Breast epithelium (tissue), 4 donors: Measurements from ENCODE around the gene SAMD10. TPM values are rescaled to one million over a fixed set of nuclear protein-coding genes. Genes with fewer than 3 reads are reported as not detected.

Source experiments
- DNase-seq, 2 donors: peaks; one replicate each; pipeline ENCODE4 v3.0.0-alpha.2; 2019; ENCODE audit warnings: low spot score in 2 of 2
- H3K27ac ChIP-seq, 2 donors: fragments of 200-600 bp; sonication (generic) in 1 of 2; one replicate each; pipeline ENCODE4 v1.5.1; 2016 to 2019; ENCODE audit warnings: mild to moderate bottlenecking in 1 of 2
- H3K27me3 ChIP-seq, 2 donors: fragments of 200-600 bp; sonication (generic) in 1 of 2; one replicate each; pipeline versions ENCODE4 v1.5.1 to v1.6.0; 2017 to 2019; ENCODE audit warnings: control low read depth in 1 of 2, mild to moderate bottlenecking in 1 of 2
- H3K36me3 ChIP-seq: fragments of 200-600 bp; one replicate; pipeline ENCODE4 v1.5.1; 2019
- H3K4me1 ChIP-seq, 2 donors: fragments of 200-600 bp; sonication (generic); one replicate each; pipeline ENCODE4 v1.5.1; 2016 to 2019; ENCODE audit warnings: control low read depth in 1 of 2
- H3K4me3 ChIP-seq, 3 donors: fragments of 200-600 bp; sonication (generic); 1 replicate in 2 of 3; 2 replicates in 1 of 3; pipeline ENCODE4 v1.5.1; 2016 to 2019; ENCODE audit warnings: mild to moderate bottlenecking in 3 of 3, moderate library complexity in 2 of 3
- H3K9me3 ChIP-seq, 2 donors: fragments of 200-600 bp; sonication (generic) in 1 of 2; one replicate each; pipeline ENCODE4 v1.5.1; 2016 to 2019; ENCODE audit warnings: control low read depth in 1 of 2
- CTCF ChIP-seq, 3 donors: fragments of 450-650 bp; IDR thresholded peaks; one replicate each; pipeline ENCODE4 v1.5.1; 2016 to 2017; ENCODE audit warnings: antibody characterized with exemption in 3 of 3, mild to moderate bottlenecking in 3 of 3, moderate library complexity in 3 of 3
- POLR2A ChIP-seq: fragments of 450-650 bp; IDR thresholded peaks from one replicate; pipeline ENCODE4 v1.6.1; 2016; ENCODE audit warnings: antibody characterized with exemption, mild to moderate bottlenecking, moderate library complexity
- POLR2AphosphoS5 ChIP-seq, 3 donors: sonication (generic); formaldehyde crosslinking; IDR thresholded peaks; one replicate each; pipeline ENCODE4 v1.6.1; 2017; ENCODE audit warnings: antibody characterized with exemption in 3 of 3
- intact Hi-C: fragments of 100-400 bp; cut with DNase I; formaldehyde crosslinking; loops from one replicate; pipeline ENCODE4 v1.15.1; 2023; ENCODE audit warnings: low total_unique reads
- total RNA-seq, 3 donors: library from RNA; depleted of rRNA; stranded (reverse); fragments of >200 nt; gene quantifications; one replicate each; pipeline ENCODE4 v1.1.0, GENCODE V29; 2016

SAMD10 gene
- total RNA-seq, 3 donors from 2014 or later: 0.96 to 3.3 (median 2.8) TPM

DNA sequence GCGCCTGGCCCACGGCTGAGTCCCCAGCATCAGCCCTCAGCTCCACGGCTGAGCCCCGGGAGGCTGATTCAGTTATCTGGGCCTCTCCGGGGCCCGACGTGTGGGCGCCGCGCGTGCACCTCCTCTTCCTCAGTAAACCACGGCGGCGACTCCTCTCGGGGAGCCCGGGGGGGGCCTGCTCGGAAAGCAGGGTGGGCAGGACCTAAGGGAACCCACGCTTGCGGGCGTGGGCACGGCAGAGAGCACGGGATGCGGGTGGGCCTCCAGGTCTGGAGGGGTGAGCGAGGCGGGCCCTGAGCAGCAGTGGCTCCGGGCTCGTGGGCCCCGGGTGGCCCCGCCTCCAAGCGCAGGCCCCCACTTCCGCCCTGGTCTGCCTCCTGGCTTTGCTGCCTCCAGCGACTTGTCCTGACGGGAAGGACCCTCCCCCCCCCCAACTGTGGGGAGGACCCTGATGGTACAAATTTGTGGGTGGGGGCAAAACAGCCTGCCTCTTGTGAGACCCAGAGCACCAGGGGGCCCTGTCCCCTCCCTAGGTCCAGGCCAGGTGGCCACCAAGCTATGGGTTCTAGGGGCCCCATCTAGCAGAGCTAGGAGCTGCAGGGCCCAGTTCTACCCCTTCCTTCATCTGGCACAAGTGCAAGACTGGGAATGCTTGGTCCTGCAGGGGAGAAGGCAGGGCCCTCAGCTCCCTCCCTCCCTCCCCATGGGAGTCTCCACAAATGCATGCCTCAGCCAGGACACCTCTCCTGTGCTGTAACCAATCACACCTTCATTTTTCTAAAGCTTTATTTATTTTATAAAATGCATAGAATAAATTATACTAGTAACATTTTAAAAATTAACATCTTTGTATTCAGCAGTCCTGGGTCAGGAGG lies 40.1 kb downstream of the SAMD10 start:
- no peak for DNase-seq
- no peak overlapping the region for H3K4me3 ChIP-seq
- no peak overlapping the region for H3K27ac ChIP-seq
- intact Hi-C loops: no loop called here
- peaks cover 4 to 7% of the 10 kb centered on the region in 2 donors for H3K4me1 ChIP-seq
- H3K27me3 ChIP-seq: no peaks in the 10 kb centered on the region
- no peaks in the 10 kb centered on the region for H3K9me3 ChIP-seq
- peaks cover 10% of the 10 kb centered on the region for H3K36me3 ChIP-seq
- TF ChIP-seq POLR2A: no peak
- TF ChIP-seq POLR2AphosphoS5 (IDR thresholded peaks at IDR 0.05): no peak
- no peak for TF ChIP-seq CTCF (IDR thresholded peaks at IDR 0.05)

DNA sequence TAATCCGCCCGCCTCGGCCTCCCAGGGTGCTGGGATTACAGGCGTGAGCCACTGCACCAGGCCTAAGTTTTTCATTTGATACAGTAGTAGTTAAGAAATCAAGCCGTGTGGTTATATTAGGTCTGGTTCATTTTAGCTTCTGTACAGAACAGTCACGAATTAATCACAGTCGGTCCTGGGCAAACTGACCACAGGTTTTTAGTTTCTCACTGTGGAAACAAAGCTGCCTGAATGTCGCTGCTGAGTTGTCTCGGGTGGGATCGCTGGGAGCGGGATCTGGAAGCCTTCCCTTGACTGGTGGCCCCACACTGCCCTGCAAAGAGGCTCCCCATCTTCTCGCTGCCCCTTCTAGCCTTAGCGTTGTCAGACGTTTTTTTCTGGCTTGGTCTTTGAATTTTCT lies 41.8 kb downstream of the SAMD10 start:
- TF ChIP-seq CTCF (IDR thresholded peaks at IDR 0.05) (no peak), POLR2A (no peak), POLR2AphosphoS5 (IDR thresholded peaks at IDR 0.05) (no peak)
- H3K4me1 ChIP-seq: peaks cover 0 to 3% of the 10 kb centered on the region in 2 donors
- DNase-seq: no peak
- H3K27ac ChIP-seq: no peak overlapping the region
- H3K9me3 ChIP-seq: no peaks in the 10 kb centered on the region
- H3K27me3 ChIP-seq: no peaks in the 10 kb centered on the region
- H3K4me3 ChIP-seq: no peak overlapping the region
- intact Hi-C loops: no loop called here
- H3K36me3 ChIP-seq: peaks cover 10% of the 10 kb centered on the region

DNA sequence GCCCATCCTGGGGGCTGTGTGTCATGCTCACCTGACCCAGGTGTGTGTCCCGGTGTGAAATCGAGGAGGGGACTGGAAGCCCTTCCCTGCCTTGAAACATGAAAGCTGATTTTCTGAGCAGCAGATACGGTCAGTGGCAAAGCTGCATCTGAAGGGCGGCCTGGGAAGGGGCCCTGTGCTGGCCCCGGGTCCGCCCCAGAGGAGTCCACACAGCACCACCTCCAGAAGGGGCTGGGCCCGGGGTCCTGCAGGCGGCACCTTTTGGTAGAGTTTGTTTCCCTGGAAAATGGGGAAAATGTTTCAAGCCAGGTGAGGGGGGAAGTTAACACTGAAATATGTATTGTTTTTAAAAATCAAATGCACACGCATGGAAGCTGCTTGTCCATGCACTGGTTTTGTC lies 44.0 kb downstream of the SAMD10 start:
- Histone ChIP-seq H3K4me1 (no peaks in the 10 kb centered on the region), H3K4me3 (no peak overlapping the region), H3K9me3 (no peaks in the 10 kb centered on the region), H3K27me3 (no peaks in the 10 kb centered on the region), H3K36me3 (peaks cover 6% of the 10 kb centered on the region), H3K27ac (no peak overlapping the region)
- DNase-seq: no peak
- TF ChIP-seq POLR2A: no peak
- no peak for TF ChIP-seq CTCF (IDR thresholded peaks at IDR 0.05)
- TF ChIP-seq POLR2AphosphoS5 (IDR thresholded peaks at IDR 0.05): no peak
- intact Hi-C loops: no loop called here

GRCh38 chr20:63934271-63935068 lies 45.0 kb downstream of the SAMD10 start:
- DNase-seq: no peak
- Histone ChIP-seq H3K4me1 (no peaks in the 10 kb centered on the region), H3K27me3 (no peaks in the 10 kb centered on the region), H3K9me3 (no peaks in the 10 kb centered on the region), H3K4me3 (no peak overlapping the region), H3K27ac (no peak overlapping the region), H3K36me3 (no peaks in the 10 kb centered on the region)
- intact Hi-C loops: loop anchor here (5.0 kb wide), 1 partner anchor 862 kb away; no protein-coding TSS in a partner anchor
- no peak for TF ChIP-seq POLR2A

- Histone ChIP-seq H3K27ac (no peak overlapping the region), H3K36me3 (no peaks in the 10 kb centered on the region), H3K4me3 (no peak overlapping the region), H3K27me3 (no peaks in the 10 kb centered on the region), H3K9me3 (no peaks in the 10 kb centered on the region), H3K4me1 (no peaks in the 10 kb centered on the region)
- DNase-seq: no peak
- TF ChIP-seq POLR2A: no peak
- TF ChIP-seq CTCF (IDR thresholded peaks at IDR 0.05): no peak
- no peak for TF ChIP-seq POLR2AphosphoS5 (IDR thresholded peaks at IDR 0.05)
- intact Hi-C loops: loop anchor here (5.0 kb wide), 1 partner anchor 861 kb away; no protein-coding TSS in a partner anchor
Measured at GRCh38 chr20:63933646-63934045, 45.8 kb downstream of the SAMD10 start.
